MM.1S (cell line): ENCODE data around the gene ENTPD2.

Source experiments
- DNase-seq: peaks from one replicate; pipeline ENCODE4 v3.0.0-alpha.2; 2015
- H2AFZ ChIP-seq: fragments of 300-600 bp; sonication (generic); 2 replicates; pipeline ENCODE4 v1.6.0; 2016; ENCODE audit warnings: antibody characterized with exemption, low read length
- H3F3A ChIP-seq: fragments of 300-600 bp; sonication (generic); 2 replicates; pipeline ENCODE4 v1.6.1; 2016; ENCODE audit warnings: mild to moderate bottlenecking, antibody characterized with exemption, low read length, moderate library complexity, mixed read lengths; ENCODE audit not compliant: insufficient read depth
- H3K27ac ChIP-seq: fragments of 300-600 bp; sonication (generic); 2 replicates; pipeline ENCODE4 v1.5.1; 2016; ENCODE audit warnings: mild to moderate bottlenecking, low read length
- H3K27me3 ChIP-seq: fragments of 300-600 bp; sonication (generic); replicated peaks from 2 replicates; pipeline ENCODE4 v1.6.0; 2016; ENCODE audit warnings: low read length; ENCODE audit not compliant: insufficient read depth
- H3K36me3 ChIP-seq: fragments of 300-600 bp; sonication (generic); replicated peaks from 2 replicates; pipeline ENCODE4 v1.6.1; 2016; ENCODE audit warnings: mild to moderate bottlenecking, low read length, mixed read lengths; ENCODE audit not compliant: insufficient read depth
- H3K4me1 ChIP-seq: fragments of 300-600 bp; sonication (generic); 2 replicates; pipeline ENCODE4 v1.6.1; 2016; ENCODE audit warnings: low read length, mixed read lengths
- H3K4me2 ChIP-seq: fragments of 300-600 bp; sonication (generic); 2 replicates; pipeline ENCODE4 v1.6.0; 2016; ENCODE audit warnings: low read depth, low read length
- H3K4me3 ChIP-seq: fragments of 300-600 bp; sonication (generic); 2 replicates; pipeline ENCODE4 v1.5.1; 2016; ENCODE audit warnings: low read length, mixed read lengths
- H3K79me2 ChIP-seq: fragments of 300-600 bp; sonication (generic); 2 replicates; pipeline ENCODE4 v1.6.1; 2016; ENCODE audit warnings: mixed run types, low read length, mixed read lengths
- H3K9ac ChIP-seq: fragments of 300-600 bp; sonication (generic); 2 replicates; pipeline ENCODE4 v1.6.1; 2016; ENCODE audit warnings: low read length, mixed read lengths
- H3K9me2 ChIP-seq: fragments of 300-600 bp; sonication (generic); replicated peaks from 2 replicates; pipeline ENCODE4 v1.6.1; 2016; ENCODE audit warnings: mild to moderate bottlenecking, low read length, mixed read lengths; ENCODE audit not compliant: insufficient read depth
- H3K9me3 ChIP-seq: fragments of 300-600 bp; sonication (generic); replicated peaks from 2 replicates; pipeline ENCODE4 v1.6.1; 2016; ENCODE audit warnings: mild to moderate bottlenecking, low read length, mixed read lengths; ENCODE audit not compliant: insufficient read depth
- H4K20me1 ChIP-seq: fragments of 300-600 bp; sonication (generic); 2 replicates; pipeline ENCODE4 v1.6.1; 2016; ENCODE audit warnings: mild to moderate bottlenecking, low read length, moderate library complexity, mixed read lengths; ENCODE audit not compliant: insufficient read depth
- CTCF ChIP-seq: fragments of 300-600 bp; sonication (generic); IDR thresholded peaks from 2 replicates; pipeline ENCODE4 v1.5.1; 2016; ENCODE audit warnings: antibody characterized with exemption, low read length, mixed read lengths
- EZH2 ChIP-seq: fragments of 300-600 bp; sonication (generic); optimal IDR thresholded peaks from 2 replicates; pipeline ENCODE3; 2017; ENCODE audit warnings: low read depth, mild to moderate bottlenecking, antibody characterized with exemption, low read length, mixed read lengths
- EZH2phosphoT487 ChIP-seq: fragments of 300-600 bp; sonication (generic); IDR thresholded peaks from 2 replicates; pipeline ENCODE4 v1.6.1; 2018; ENCODE audit warnings: antibody characterized with exemption, low read length

ENTPD2 gene

GRCh38 chr9:137077758-137078693, 24.2 kb upstream of the ENTPD2 start:
- no peaks in the 10 kb centered on the region for H3K9me2 ChIP-seq
- no peaks in the 10 kb centered on the region for H3K27me3 ChIP-seq
- TF ChIP-seq EZH2phosphoT487 (no peak), EZH2 (no peak)
- H2AFZ ChIP-seq = peak overlapping the region; percentile 21; the same call in 1 of the 2 replicates
- peak overlapping the region; percentile 92 for H3K4me2 ChIP-seq
- peaks cover 4% of the 10 kb centered on the region; the same call in 1 of the 2 replicates for H3F3A ChIP-seq
- no peaks in the 10 kb centered on the region for H3K9me3 ChIP-seq
- peaks cover 24% of the 10 kb centered on the region for H3K79me2 ChIP-seq
- H3K27ac ChIP-seq = no peak overlapping the region
- peaks cover 3% of the 10 kb centered on the region; the same call in 1 of the 2 replicates for H3K36me3 ChIP-seq
- 0 out of 2 replicates have a peak, but pooled peaks cover 5% of the 10 kb centered on the region for H3K4me1 ChIP-seq
- H3K4me3 ChIP-seq = peak overlapping the region; percentile 81
- peak; percentile 13 for DNase-seq
- H3K9ac ChIP-seq = peak overlapping the region; percentile 55; the same call in 1 of the 2 replicates
- H4K20me1 ChIP-seq = no peaks in the 10 kb centered on the region

- Histone ChIP-seq H2AFZ (peak within 1 kb of the TSS; percentile 81), H3K9me3 (no peaks in the 10 kb centered on the region), H3K27me3 (no peaks in the 10 kb centered on the region), H3K4me3 (peak within 1 kb of the TSS; percentile 81), H3K4me1 (0 out of 2 replicates have a peak, but pooled peaks cover 5% of the 10 kb centered on the region), H3K4me2 (peak within 1 kb of the TSS; percentile 92), H4K20me1 (no peaks in the 10 kb centered on the region), H3K9me2 (no peaks in the 10 kb centered on the region), H3K36me3 (peaks cover 3% of the 10 kb centered on the region; the same call in 1 of the 2 replicates), H3K79me2 (peaks cover 24% of the 10 kb centered on the region), H3K9ac (peak within 1 kb of the TSS; percentile 55; the same call in 1 of the 2 replicates), H3K27ac (no peak within 1 kb of the TSS), H3F3A (peaks cover 4% of the 10 kb centered on the region; the same call in 1 of the 2 replicates)
- DNase-seq = peak; percentile 68
- TF ChIP-seq EZH2phosphoT487 (no peak), CTCF (no peak), EZH2 (no peak)
These were observed 23.3 kb upstream of the ENTPD2 start, which contains the start of gene UAP1L1 for GRCh38 chr9:137077010-137077747. Gene UAP1L1, plus strand, starts transcription at chr9:137077517. Its CDS starts 16 bp downstream, at chr9:137077533.

GRCh38 chr9:137076636-137077009, 22.8 kb upstream of the ENTPD2 start:
- DNase-seq = no peak
- H3K4me2 ChIP-seq = peak overlapping the region; percentile 79
- H3K9me3 ChIP-seq = no peaks in the 10 kb centered on the region
- H3K4me1 ChIP-seq = 0 out of 2 replicates have a peak, but pooled peaks cover 5% of the 10 kb centered on the region
- peak overlapping the region; percentile 22; the same call in 1 of the 2 replicates for H3K9ac ChIP-seq
- H3K79me2 ChIP-seq = peaks cover 24% of the 10 kb centered on the region
- no peaks in the 10 kb centered on the region for H3K9me2 ChIP-seq
- H3K27me3 ChIP-seq = no peaks in the 10 kb centered on the region
- peak overlapping the region; percentile 81 for H2AFZ ChIP-seq
- TF ChIP-seq EZH2 (no peak), CTCF (no peak), EZH2phosphoT487 (no peak)
- no peaks in the 10 kb centered on the region for H4K20me1 ChIP-seq
- H3K4me3 ChIP-seq = peak overlapping the region; percentile 53
- H3K27ac ChIP-seq = no peak overlapping the region
- peaks cover 4% of the 10 kb centered on the region; the same call in 1 of the 2 replicates for H3F3A ChIP-seq
- H3K36me3 ChIP-seq = peaks cover 3% of the 10 kb centered on the region; the same call in 1 of the 2 replicates
